Stimulated activated CD8-positive, alpha-beta memory T cell treated with anti-CD3 and anti-CD28 coated beads, Interleukin-7, amount 100 ng/mL, for 4 hours (primary cell): ENCODE measurements around the gene PPP4R2.

Experiments
- DNase-seq, 2 donors: peaks; one replicate each; pipeline ENCODE4 v3.0.0-alpha.2; 2020; ENCODE audit warnings: low read depth in 2 of 2

Gene PPP4R2

DNA sequence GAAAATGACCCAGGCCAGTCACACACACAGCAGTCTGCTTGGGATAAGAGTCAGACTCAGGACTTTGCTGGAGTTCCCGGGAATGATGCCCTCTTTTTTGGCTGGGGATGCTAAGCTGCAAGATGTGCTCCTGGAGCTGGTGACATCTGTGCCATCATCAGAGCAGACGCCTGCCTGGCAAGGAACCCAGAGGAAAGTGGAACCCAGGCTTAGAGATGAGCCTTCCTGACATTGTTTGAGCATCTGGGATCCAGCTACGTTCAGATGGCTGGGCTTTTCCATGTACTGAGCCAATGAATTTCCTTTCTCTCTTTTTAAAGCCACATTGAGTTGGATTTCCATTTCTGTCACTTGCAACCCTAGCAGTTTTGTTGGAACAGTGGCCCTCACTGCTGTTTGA lies 118.1 kb downstream of the PPP4R2 start:
- DNase-seq, result no peak

DNA sequence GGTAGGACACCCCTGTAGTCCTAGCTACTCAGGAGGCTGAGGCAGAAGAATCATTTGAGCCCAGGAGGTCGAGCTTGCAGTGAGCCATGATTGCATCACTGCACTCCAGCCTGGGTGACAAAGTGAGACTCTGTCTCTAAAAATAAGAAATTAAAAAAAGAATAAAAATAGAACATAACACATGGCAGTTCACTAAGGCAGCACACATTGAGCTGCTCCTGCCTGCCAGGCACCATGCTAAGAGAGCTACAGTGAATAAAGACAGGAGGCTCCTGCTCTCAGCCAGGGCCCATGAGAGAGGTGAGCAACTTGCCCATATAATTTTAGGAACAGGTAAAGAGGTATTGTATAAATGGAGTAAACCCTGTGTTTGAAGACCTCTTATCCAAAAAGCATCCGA lies 119.2 kb downstream of the PPP4R2 start:
- DNase-seq, result no peak
